Vagina (tissue), 2 donors: ENCODE data around the gene COL18A1. TPM values are rescaled to one million over a fixed set of nuclear protein-coding genes. Genes with fewer than 3 reads are reported as not detected.

ENCODE experiments used
- DNase-seq, 2 donors: peaks; one replicate each; pipeline ENCODE4 v3.0.0-alpha.2; 2017; ENCODE audit errors: extremely low spot score in 2 of 2
- H3K27ac ChIP-seq: fragments of 200-600 bp; sonication (generic); one replicate; pipeline ENCODE4 v1.5.1; 2019
- H3K27me3 ChIP-seq: fragments of 200-600 bp; sonication (generic); one replicate; pipeline ENCODE4 v1.5.1; 2019
- H3K36me3 ChIP-seq, 2 donors: fragments of 200-600 bp; sonication (generic); one replicate each; pipeline ENCODE4 v1.5.1; 2017 to 2019
- H3K4me1 ChIP-seq: fragments of 200-600 bp; sonication (generic); one replicate; pipeline ENCODE4 v1.5.1; 2019
- H3K4me3 ChIP-seq, 2 donors: fragments of 200-600 bp; sonication (generic); 1 replicate in 1 of 2; 2 replicates in 1 of 2; pipeline ENCODE4 v1.5.1; 2016 to 2019
- H3K9me3 ChIP-seq: fragments of 200-600 bp; sonication (generic); one replicate; pipeline ENCODE4 v1.5.1; 2019
- POLR2A ChIP-seq, 2 donors: fragments of 450-650 bp; IDR thresholded peaks; one replicate each; pipeline ENCODE4 v1.6.1; 2017; ENCODE audit warnings: antibody characterized with exemption in 2 of 2, mild to moderate bottlenecking in 2 of 2, moderate library complexity in 2 of 2
- POLR2AphosphoS5 ChIP-seq, 2 donors: sonication (generic); formaldehyde crosslinking; IDR thresholded peaks; one replicate each; pipeline ENCODE4 v1.9.0; 2017; ENCODE audit warnings: antibody characterized with exemption in 2 of 2, mild to moderate bottlenecking in 2 of 2, low read depth in 1 of 2; ENCODE audit not compliant: insufficient read depth in 1 of 2
- intact Hi-C: fragments of 100-400 bp; cut with DNase I; formaldehyde crosslinking; loops from one replicate; pipeline ENCODE4 v1.15.1; 2023
- total RNA-seq: library from RNA; depleted of rRNA; stranded (reverse); fragments of >200 nt; gene quantifications from one replicate; pipeline ENCODE4 v1.2.3, GENCODE V29; 2016
- TF ChIP-seq, protein P1 (sequence below), 3 experiments: fragments of 450-650 bp in 2 of 3; fragments of 200-600 bp in 1 of 3; sonication (generic) in 1 of 3; IDR thresholded peaks; one replicate each; pipeline ENCODE4 v1.5.1; 2017 to 2019; ENCODE audit warnings: antibody characterized with exemption in 3 of 3, mild to moderate bottlenecking in 2 of 3, moderate library complexity in 2 of 3

Gene COL18A1
- total RNA-seq, 1 donor from 2014 or later: 86.7 TPM

- intact Hi-C loops: no loop called here
- no peak for DNase-seq
- Histone ChIP-seq H3K4me1 (no peaks in the 10 kb centered on the region), H3K9me3 (no peaks in the 10 kb centered on the region), H3K36me3 (peaks cover 0 to 19% of the 10 kb centered on the region in 2 donors), H3K27ac (no peak overlapping the region), H3K27me3 (no peaks in the 10 kb centered on the region), H3K4me3 (no peak overlapping the region)
- TF ChIP-seq, protein P1, sequence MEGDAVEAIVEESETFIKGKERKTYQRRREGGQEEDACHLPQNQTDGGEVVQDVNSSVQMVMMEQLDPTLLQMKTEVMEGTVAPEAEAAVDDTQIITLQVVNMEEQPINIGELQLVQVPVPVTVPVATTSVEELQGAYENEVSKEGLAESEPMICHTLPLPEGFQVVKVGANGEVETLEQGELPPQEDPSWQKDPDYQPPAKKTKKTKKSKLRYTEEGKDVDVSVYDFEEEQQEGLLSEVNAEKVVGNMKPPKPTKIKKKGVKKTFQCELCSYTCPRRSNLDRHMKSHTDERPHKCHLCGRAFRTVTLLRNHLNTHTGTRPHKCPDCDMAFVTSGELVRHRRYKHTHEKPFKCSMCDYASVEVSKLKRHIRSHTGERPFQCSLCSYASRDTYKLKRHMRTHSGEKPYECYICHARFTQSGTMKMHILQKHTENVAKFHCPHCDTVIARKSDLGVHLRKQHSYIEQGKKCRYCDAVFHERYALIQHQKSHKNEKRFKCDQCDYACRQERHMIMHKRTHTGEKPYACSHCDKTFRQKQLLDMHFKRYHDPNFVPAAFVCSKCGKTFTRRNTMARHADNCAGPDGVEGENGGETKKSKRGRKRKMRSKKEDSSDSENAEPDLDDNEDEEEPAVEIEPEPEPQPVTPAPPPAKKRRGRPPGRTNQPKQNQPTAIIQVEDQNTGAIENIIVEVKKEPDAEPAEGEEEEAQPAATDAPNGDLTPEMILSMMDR (IDR thresholded peaks at IDR 0.05): no peak
- TF ChIP-seq POLR2AphosphoS5 (IDR thresholded peaks at IDR 0.05; ENCODE audit: insufficient read depth in 1 of 2, low read depth in 1 of 2) (no peak), POLR2A (IDR thresholded peaks at IDR 0.05) (no peak)
These were observed 106.9 kb downstream of the COL18A1 start for GRCh38 chr21:45511661-45512431.

DNA sequence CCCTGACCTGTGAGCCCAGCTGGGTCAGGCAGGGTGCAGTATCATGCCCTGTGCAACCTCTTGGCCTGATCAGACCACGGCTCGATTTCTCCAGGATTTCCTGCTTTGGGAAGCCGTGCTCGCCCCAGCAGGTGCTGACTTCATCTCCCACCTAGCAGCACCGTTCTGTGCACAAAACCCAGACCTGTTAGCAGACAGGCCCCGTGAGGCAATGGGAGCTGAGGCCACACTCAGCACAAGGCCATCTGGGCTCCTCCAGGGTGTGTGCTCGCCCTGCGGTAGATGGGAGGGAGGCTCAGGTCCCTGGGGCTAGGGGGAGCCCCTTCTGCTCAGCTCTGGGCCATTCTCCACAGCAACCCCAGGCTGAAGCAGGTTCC is 107.6 kb downstream of the COL18A1 start:
- no peak overlapping the region for H3K27ac ChIP-seq
- TF ChIP-seq POLR2AphosphoS5 (IDR thresholded peaks at IDR 0.05; ENCODE audit: insufficient read depth in 1 of 2, low read depth in 1 of 2) (no peak), POLR2A (IDR thresholded peaks at IDR 0.05) (no peak)
- TF ChIP-seq, protein P1 (IDR thresholded peaks at IDR 0.05): no peak
- H3K27me3 ChIP-seq: no peaks in the 10 kb centered on the region
- DNase-seq: no peak
- no peaks in the 10 kb centered on the region for H3K4me1 ChIP-seq
- H3K9me3 ChIP-seq: no peaks in the 10 kb centered on the region
- H3K36me3 ChIP-seq: peaks cover 0 to 19% of the 10 kb centered on the region in 2 donors
- intact Hi-C loops: no loop called here
- H3K4me3 ChIP-seq: no peak overlapping the region

- Histone ChIP-seq H3K4me1 (no peaks in the 10 kb centered on the region), H3K27me3 (no peaks in the 10 kb centered on the region), H3K36me3 (peaks cover 0 to 19% of the 10 kb centered on the region in 2 donors), H3K27ac (no peak overlapping the region), H3K4me3 (no peak overlapping the region), H3K9me3 (peaks cover under 1% of the 10 kb centered on the region)
- DNase-seq: no peak
- TF ChIP-seq, protein P1 (IDR thresholded peaks at IDR 0.05): no peak
- TF ChIP-seq POLR2A (IDR thresholded peaks at IDR 0.05) (no peak), POLR2AphosphoS5 (IDR thresholded peaks at IDR 0.05; ENCODE audit: insufficient read depth in 1 of 2, low read depth in 1 of 2) (no peak)
- intact Hi-C loops: no loop called here
These were observed 108.2 kb downstream of the COL18A1 start for GRCh38 chr21:45513003-45513717.

DNA sequence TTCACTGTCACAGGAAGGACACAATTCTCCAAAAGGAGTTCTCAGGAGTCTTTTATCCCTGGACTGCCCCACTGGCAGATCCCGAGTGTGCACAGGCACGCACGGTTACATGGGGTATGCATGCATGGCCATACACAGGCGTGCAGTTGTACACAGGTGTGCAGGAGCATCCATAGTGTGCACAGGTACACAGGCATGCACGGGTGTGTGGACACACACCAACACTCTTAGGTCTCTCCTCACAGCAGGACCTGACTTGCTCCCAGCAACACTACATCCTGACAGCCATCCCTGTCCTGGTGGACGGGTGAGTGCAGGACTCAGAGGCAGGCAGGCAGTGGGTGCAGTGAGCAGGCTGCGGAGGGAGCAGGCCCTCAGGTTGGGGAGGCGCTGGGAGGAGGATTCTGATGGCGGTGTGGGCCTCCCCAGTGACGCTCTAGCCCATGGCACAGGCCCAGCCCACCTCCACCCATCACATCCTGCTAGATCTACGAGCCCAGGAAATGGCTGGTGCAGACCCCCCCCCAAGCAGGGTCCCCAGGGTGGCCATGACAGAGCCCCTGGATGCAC is 108.9 kb downstream of the COL18A1 start:
- Histone ChIP-seq H3K27ac (no peak overlapping the region), H3K4me1 (no peaks in the 10 kb centered on the region), H3K4me3 (no peak overlapping the region), H3K9me3 (peaks cover 7% of the 10 kb centered on the region), H3K27me3 (no peaks in the 10 kb centered on the region), H3K36me3 (peaks cover 0 to 19% of the 10 kb centered on the region in 2 donors)
- no peak for TF ChIP-seq POLR2AphosphoS5 (IDR thresholded peaks at IDR 0.05; ENCODE audit: insufficient read depth in 1 of 2, low read depth in 1 of 2)
- TF ChIP-seq, protein P1 (IDR thresholded peaks at IDR 0.05): no peak
- TF ChIP-seq POLR2A (IDR thresholded peaks at IDR 0.05): no peak
- intact Hi-C loops: no loop called here
- DNase-seq: no peak
